K562 (cell line): ENCODE results near the gene HAPLN2. TPM values are rescaled to one million over a fixed set of nuclear protein-coding genes. Genes with fewer than 3 reads are reported as not detected.

Experiments
- ATAC-seq: fragments of 200-7000 bp; cut with Tn5 transposase; 3 replicates; pipeline ENCODE4 v1.9.1; 2020; ENCODE audit warnings: moderate library complexity
- BruUV-seq: library from RNA; stranded (reverse); fragments of 400-500 nt; replicated peaks from 2 replicates; lab custom pipeline; 2021; lab: Mats Ljungman, UMichigan
- CTCF ChIA-PET: fragments of 300-600 bp; formaldehyde crosslinking; extraction: SDS; loops from one replicate; lab custom pipeline; 2021; ENCODE audit warnings: low intra/inter-chr PET ratio; lab: Yijun Ruan, JAX
- POLR2A ChIA-PET: fragments of 300-600, 350-650 bp; sonication (Branson Sonifier 250); formaldehyde crosslinking; extraction: SDS; loops from one replicate; lab custom pipeline; 2021; ENCODE audit warnings: antibody characterized with exemption, inconsistent platforms; lab: Yijun Ruan, JAX
- DNase-seq, 4 experiments: peaks; one replicate each; pipeline versions ENCODE4 v3.0.0 to v3.0.0-alpha.2; 2011 to 2018; ENCODE audit warnings: low spot score in 3 of 4, mixed read lengths in 3 of 4; ENCODE audit errors: extremely low read depth in 1 of 4
- FAIRE-seq: peaks from 2 replicates; lab custom pipeline; 2011; peaks lifted over from hg19 to GRCh38; lab: Jason Lieb, UNC
- H2AFZ ChIP-seq: 2 replicates; pipeline ENCODE4 v1.6.0; 2011; ENCODE audit warnings: low read depth, low read length, control low read depth, inconsistent platforms
- H3K27ac ChIP-seq: fragments of 200-600 bp; 3 replicates; pipeline ENCODE4 v1.8.0; 2011; ENCODE audit warnings: low read depth, mild to moderate bottlenecking, control low read depth, inconsistent platforms, low read length, moderate library complexity, mixed read lengths; ENCODE audit errors: extremely low read depth
- H3K27me3 ChIP-seq, 2 experiments: fragments of 300-600 bp in 1 of 2; 2 replicates in 1 of 2; 3 replicates in 1 of 2; pipeline versions ENCODE4 v1.6.0 to v1.8.0; 2011; ENCODE audit warnings: inconsistent platforms in 2 of 2, low read length in 2 of 2, mild to moderate bottlenecking in 1 of 2, mixed read lengths in 1 of 2, moderate library complexity in 1 of 2; ENCODE audit not compliant: control insufficient read depth in 2 of 2, insufficient read depth in 2 of 2
- H3K36me3 ChIP-seq: fragments of 300-600 bp; 3 replicates; pipeline ENCODE4 v1.8.0; 2011; ENCODE audit warnings: mild to moderate bottlenecking, low read length, inconsistent platforms; ENCODE audit not compliant: control insufficient read depth, insufficient read depth
- H3K4me1 ChIP-seq, 2 experiments: fragments of 200-600 bp in 1 of 2; replicated peaks in 1 of 2; 2 replicates in 1 of 2; 3 replicates in 1 of 2; pipeline versions ENCODE4 v1.5.1 to v1.8.0; 2011; ENCODE audit warnings: inconsistent platforms in 2 of 2, low read length in 2 of 2, mild to moderate bottlenecking in 1 of 2, mixed read lengths in 1 of 2, moderate library complexity in 1 of 2; ENCODE audit not compliant: control insufficient read depth in 2 of 2, insufficient read depth in 2 of 2
- H3K4me2 ChIP-seq: 2 replicates; pipeline ENCODE4 v1.6.1; 2011; ENCODE audit warnings: low read length, control low read depth, inconsistent platforms, mixed read lengths; ENCODE audit not compliant: insufficient read depth
- H3K4me3 ChIP-seq: fragments of 200-600 bp; sonication (generic), shearing (Covaris generic); 2 replicates; pipeline ENCODE4 v1.5.1; 2016; ENCODE audit warnings: control low read depth, inconsistent platforms
- H3K79me2 ChIP-seq: fragments of 200-600 bp; 3 replicates; pipeline ENCODE4 v1.8.0; 2011; ENCODE audit warnings: low read length, inconsistent platforms; ENCODE audit not compliant: control insufficient read depth, insufficient read depth
- H3K9ac ChIP-seq, 2 experiments: 2 replicates each; pipeline versions ENCODE4 v1.6.0 to v1.6.1; 2011; ENCODE audit warnings: low read depth in 2 of 2, low read length in 2 of 2, control low read depth in 1 of 2, inconsistent platforms in 1 of 2, mild to moderate bottlenecking in 1 of 2, mixed read lengths in 1 of 2; ENCODE audit not compliant: insufficient read depth in 1 of 2
- H3K9me1 ChIP-seq: one replicate; pipeline ENCODE4 v1.6.0; 2011; ENCODE audit warnings: inconsistent platforms, mild to moderate bottlenecking, low read length, moderate library complexity; ENCODE audit not compliant: control insufficient read depth, insufficient read depth
- H3K9me3 ChIP-seq: replicated peaks from 2 replicates; pipeline ENCODE4 v1.5.1; 2011; ENCODE audit warnings: low read depth, low read length, inconsistent platforms; ENCODE audit not compliant: control insufficient read depth, insufficient read depth
- H4K20me1 ChIP-seq: replicated peaks from 2 replicates; pipeline ENCODE4 v1.6.1; 2011; ENCODE audit warnings: low read length, inconsistent platforms, mixed read lengths; ENCODE audit not compliant: control insufficient read depth, insufficient read depth
- GABPA ChIP-seq: fragments of 200-800 bp; sonication (Bioruptor generic); conservative IDR thresholded peaks from 2 replicates; pipeline ENCODE4 v1.6.1; 2016; ENCODE audit warnings: low read depth, missing genetic modification characterization, missing compliant biosample characterization
- NEUROD1 ChIP-seq: fragments of 150-350 bp; IDR thresholded peaks from 2 replicates; pipeline ENCODE4 v1.6.1; 2014; ENCODE audit warnings: borderline replicate concordance, low read length, low read depth; ENCODE audit not compliant: partially characterized antibody
- NR2C1 ChIP-seq, 2 experiments: fragments of 450-650 bp; IDR thresholded peaks; 2 replicates each; pipeline ENCODE4 v1.6.1; 2017; ENCODE audit warnings: mild to moderate bottlenecking in 2 of 2, antibody characterized with exemption in 1 of 2, inconsistent platforms in 1 of 2, missing compliant biosample characterization in 1 of 2, missing genetic modification characterization in 1 of 2
- YBX1 ChIP-seq: fragments of 450-650 bp; IDR thresholded peaks from 2 replicates; pipeline ENCODE4 v1.7.1; 2016; ENCODE audit warnings: mild to moderate bottlenecking
- WGBS: fragments of 100-300 bp; shearing (Covaris generic); methylation state at CpG from one replicate; pipeline ENCODE4 v1.1.6; 2016; ENCODE audit warnings: low coverage, mixed read lengths; ENCODE audit not compliant: insufficient coverage; ENCODE audit errors: missing lambda C conversion rate; 5-methylcytosine and 5-hydroxymethylcytosine counted together
- in situ Hi-C: fragments of 300-500 bp; cut with MboI; formaldehyde crosslinking; loops from 4 replicates; pipeline ENCODE4 v1.15.0; 2018; ENCODE audit warnings: inconsistent platforms, mixed read lengths
- intact Hi-C: fragments of 100-400 bp; cut with micrococcal nuclease; formaldehyde crosslinking; loops from 2 replicates; pipeline ENCODE4 v1.14.2; 2022
- polyA plus RNA-seq, 8 experiments: library from polyadenylated mRNA; depleted of rRNA in 4 of 8; stranded (reverse) in 5 of 8; unstranded in 3 of 8; fragments of >200 nt; fragmentation: Nextera tagmentation in 2 of 8; fragmentation: Illumina TruSeq in 1 of 8; extraction: Ambion mirVana in 2 of 8; extraction: Trizol in 1 of 8; gene quantifications; 2 replicates each; pipeline versions ENCODE4 v1.2.1 to v1.2.3, GENCODE V29; 2011 to 2014; ENCODE audit warnings: inconsistent platforms in 1 of 8, missing spikeins in 1 of 8
- total RNA-seq, 7 experiments: library from RNA; depleted of rRNA in 6 of 7; stranded (reverse); fragments of >200 nt in 6 of 7; fragmentation: Illumina TruSeq in 2 of 7; extraction: Trizol in 2 of 7; gene quantifications; 2 replicates each; pipeline versions ENCODE4 v1.2.1 to v1.2.3, GENCODE V29; 2011 to 2021; ENCODE audit warnings: low replicate concordance in 1 of 7
- TF ChIP-seq, protein P1 (sequence below), 2 experiments: IDR thresholded peaks in 1 of 2; conservative IDR thresholded peaks in 1 of 2; 2 replicates each; pipeline ENCODE4 v1.6.1; 2016; ENCODE audit warnings: low read depth in 2 of 2, mild to moderate bottlenecking in 1 of 2, missing compliant biosample characterization in 1 of 2, missing genetic modification characterization in 1 of 2, moderate library complexity in 1 of 2

Gene HAPLN2
- total and polyA plus RNA-seq, 9 of the 15 experiments (the other 6 are each of a cell fraction or from before 2014, with no cell fraction given) = 0.14 to 5.2 (median 3.8) TPM; not detected in 4

- Histone ChIP-seq H3K79me2 (no peaks in the 10 kb centered on the region), H3K36me3 (no peaks in the 10 kb centered on the region), H4K20me1 (no peaks in the 10 kb centered on the region), H3K4me2 (no peak overlapping the region), H2AFZ (peak overlapping the region; percentile 26; the same call in 1 of the 2 replicates), H3K9ac (no peak overlapping the region), H3K9me1 (no peaks in the 10 kb centered on the region)
- BruUV-seq = no TSS peak
- intact Hi-C loops = no loop called here
- no peak for DNase-seq
- no peak for FAIRE-seq
- in situ Hi-C loops = no loop called here
- TF ChIP-seq GABPA (tag) = 0 out of 2 replicates have a peak, but pooled peaks have one; percentile 16
- TF ChIP-seq YBX1 = no peak
- TF ChIP-seq, protein P1, sequence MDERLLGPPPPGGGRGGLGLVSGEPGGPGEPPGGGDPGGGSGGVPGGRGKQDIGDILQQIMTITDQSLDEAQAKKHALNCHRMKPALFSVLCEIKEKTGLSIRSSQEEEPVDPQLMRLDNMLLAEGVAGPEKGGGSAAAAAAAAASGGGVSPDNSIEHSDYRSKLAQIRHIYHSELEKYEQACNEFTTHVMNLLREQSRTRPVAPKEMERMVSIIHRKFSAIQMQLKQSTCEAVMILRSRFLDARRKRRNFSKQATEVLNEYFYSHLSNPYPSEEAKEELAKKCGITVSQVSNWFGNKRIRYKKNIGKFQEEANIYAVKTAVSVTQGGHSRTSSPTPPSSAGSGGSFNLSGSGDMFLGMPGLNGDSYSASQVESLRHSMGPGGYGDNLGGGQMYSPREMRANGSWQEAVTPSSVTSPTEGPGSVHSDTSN (CRISPR knock-in tag; IDR thresholded peaks at IDR 0.05; ENCODE audit: low read depth) = no peak
- TF ChIP-seq, protein P1 (tag; conservative IDR thresholded peaks at IDR 0.05; ENCODE audit: low read depth) = peak; percentile 58; the same call in 1 of the 2 replicates
- no peak for TF ChIP-seq NR2C1 (IDR thresholded peaks at IDR 0.05)
- TF ChIP-seq NR2C1 (tag; IDR thresholded peaks at IDR 0.05) = 0 out of 2 replicates have a peak, but pooled peaks have one; percentile 24
- peak; percentile 25 for TF ChIP-seq NEUROD1
- TF ChIP-seq, all 486 proteins: peak for 4
- no peak for ATAC-seq
- Histone ChIP-seq H3K9me3 (no peaks in the 10 kb centered on the region), H3K4me3 (no peak overlapping the region), H3K4me1 (peaks cover 3 to 5% of the 10 kb centered on the region in 2 experiments; a peak in 3 of 5 replicates), H3K27me3 (no peaks in the 10 kb centered on the region), H3K27ac (no peak overlapping the region)
- CTCF ChIA-PET = no interaction called here
- WGBS = 21% methylated on average over 3 of the region's 7 CpGs
- POLR2A ChIA-PET = interaction anchor here (0.6 to 1.3 kb wide), 2 partner anchors 29 to 107 kb away, joined by 3 read pairs; no protein-coding TSS in a partner anchor
Measured at GRCh38 chr1:156578055-156578454, 41.2 kb upstream of the HAPLN2 start.
